ENCODE data around the gene FRAS1. TPM values are rescaled to one million over a fixed set of nuclear protein-coding genes. Genes with fewer than 3 reads are reported as not detected.

The FRAS1 gene
- polyA plus RNA-seq, 2 of the 4 experiments (the other 2 are of a cell fraction): 2.3 to 5.8 TPM

DNA sequence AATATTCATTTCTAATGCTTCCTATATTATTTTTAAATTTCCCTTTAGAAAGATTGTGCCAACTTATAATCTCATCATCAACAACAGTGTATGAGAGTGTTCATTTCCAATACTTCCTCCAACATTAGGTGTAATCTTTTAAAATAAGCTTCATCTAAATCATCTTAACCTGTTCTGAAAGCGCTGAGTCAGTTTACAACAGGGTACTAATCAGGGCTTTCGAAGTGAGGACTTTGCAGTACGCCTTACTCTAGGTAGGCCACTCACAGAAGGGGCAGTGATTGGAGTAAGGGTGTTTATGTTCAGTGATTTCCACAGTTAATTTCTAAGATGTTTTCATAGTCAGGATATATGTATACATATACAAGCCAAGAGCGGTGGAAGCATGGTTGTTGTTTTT, 87.9 kb downstream of the FRAS1 start:
- H3K4me1 ChIP-seq: peaks cover 5% of the 10 kb centered on the region; the same call in 2 of the 3 replicates
- CTCF ChIA-PET: interaction anchor here (0.6 kb wide), 1 partner anchor 191 kb away, joined by 3 read pairs; no protein-coding TSS in a partner anchor
- FAIRE-seq (no peak), DNase-seq (ENCODE audit: low read depth in 1 of 2, low spot score in 1 of 2) (no peak), ATAC-seq (no peak)
- no peak overlapping the region for H3K27ac ChIP-seq
- no peak overlapping the region for H3K4me3 ChIP-seq
- 89% methylated on average over 4 of the region's 4 CpGs for WGBS (ENCODE audit: missing lambda C conversion rate)
- no peak overlapping the region for H3K4me2 ChIP-seq
- POLR2A ChIA-PET: no interaction called here
- TF ChIP-seq, protein P1, sequence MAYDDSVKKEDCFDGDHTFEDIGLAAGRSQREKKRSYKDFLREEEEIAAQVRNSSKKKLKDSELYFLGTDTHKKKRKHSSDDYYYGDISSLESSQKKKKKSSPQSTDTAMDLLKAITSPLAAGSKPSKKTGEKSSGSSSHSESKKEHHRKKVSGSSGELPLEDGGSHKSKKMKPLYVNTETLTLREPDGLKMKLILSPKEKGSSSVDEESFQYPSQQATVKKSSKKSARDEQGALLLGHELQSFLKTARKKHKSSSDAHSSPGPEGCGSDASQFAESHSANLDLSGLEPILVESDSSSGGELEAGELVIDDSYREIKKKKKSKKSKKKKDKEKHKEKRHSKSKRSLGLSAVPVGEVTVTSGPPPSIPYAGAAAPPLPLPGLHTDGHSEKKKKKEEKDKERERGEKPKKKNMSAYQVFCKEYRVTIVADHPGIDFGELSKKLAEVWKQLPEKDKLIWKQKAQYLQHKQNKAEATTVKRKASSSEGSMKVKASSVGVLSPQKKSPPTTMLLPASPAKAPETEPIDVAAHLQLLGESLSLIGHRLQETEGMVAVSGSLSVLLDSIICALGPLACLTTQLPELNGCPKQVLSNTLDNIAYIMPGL (CRISPR knock-in tag; IDR thresholded peaks at IDR 0.05; ENCODE audit: borderline replicate concordance): no peak
- TF ChIP-seq TFCP2L1 (CRISPR knock-in tag; IDR thresholded peaks at IDR 0.05) (no peak), MAFK (IDR thresholded peaks at IDR 0.05; ENCODE audit: partially characterized antibody) (peak; percentile 34)
- no peaks in the 10 kb centered on the region for H3K9me3 ChIP-seq

DNA sequence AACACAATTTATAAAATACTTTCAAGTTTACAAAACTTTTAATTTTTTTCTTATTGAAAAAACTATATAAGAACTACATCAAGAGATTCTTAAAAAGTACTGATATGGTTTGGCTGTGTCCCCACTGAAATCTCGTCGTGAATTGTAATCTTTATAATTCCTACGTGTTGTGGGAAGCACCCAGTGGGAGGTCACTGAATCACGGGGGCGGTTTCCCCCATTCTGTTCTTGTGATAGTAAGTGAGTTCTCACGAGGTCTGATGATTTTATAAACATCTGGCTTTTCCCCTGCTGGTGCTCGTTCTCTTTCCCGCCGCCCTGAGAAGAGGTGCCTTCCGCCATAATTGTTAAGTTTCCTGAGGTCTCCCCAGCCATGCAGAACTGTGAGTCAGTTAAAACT, 88.5 kb downstream of the FRAS1 start:
- TF ChIP-seq HDAC2 (IDR thresholded peaks at IDR 0.05): no peak
- no peaks in the 10 kb centered on the region for H3K9me3 ChIP-seq
- peaks cover 11% of the 10 kb centered on the region; the same call in 2 of the 3 replicates for H3K4me1 ChIP-seq
- no peak overlapping the region for H3K4me2 ChIP-seq
- FAIRE-seq (no peak), DNase-seq (ENCODE audit: low read depth in 1 of 2, low spot score in 1 of 2) (no peak), ATAC-seq (no peak)
- no peak overlapping the region for H3K27ac ChIP-seq
- POLR2A ChIA-PET: no interaction called here
- 77% methylated on average over 10 of the region's 10 CpGs for WGBS (ENCODE audit: missing lambda C conversion rate)
- CTCF ChIA-PET: interaction anchor here (0.6 kb wide), 1 partner anchor 191 kb away, joined by 3 read pairs; no protein-coding TSS in a partner anchor
- no peak overlapping the region for H3K4me3 ChIP-seq

DNA sequence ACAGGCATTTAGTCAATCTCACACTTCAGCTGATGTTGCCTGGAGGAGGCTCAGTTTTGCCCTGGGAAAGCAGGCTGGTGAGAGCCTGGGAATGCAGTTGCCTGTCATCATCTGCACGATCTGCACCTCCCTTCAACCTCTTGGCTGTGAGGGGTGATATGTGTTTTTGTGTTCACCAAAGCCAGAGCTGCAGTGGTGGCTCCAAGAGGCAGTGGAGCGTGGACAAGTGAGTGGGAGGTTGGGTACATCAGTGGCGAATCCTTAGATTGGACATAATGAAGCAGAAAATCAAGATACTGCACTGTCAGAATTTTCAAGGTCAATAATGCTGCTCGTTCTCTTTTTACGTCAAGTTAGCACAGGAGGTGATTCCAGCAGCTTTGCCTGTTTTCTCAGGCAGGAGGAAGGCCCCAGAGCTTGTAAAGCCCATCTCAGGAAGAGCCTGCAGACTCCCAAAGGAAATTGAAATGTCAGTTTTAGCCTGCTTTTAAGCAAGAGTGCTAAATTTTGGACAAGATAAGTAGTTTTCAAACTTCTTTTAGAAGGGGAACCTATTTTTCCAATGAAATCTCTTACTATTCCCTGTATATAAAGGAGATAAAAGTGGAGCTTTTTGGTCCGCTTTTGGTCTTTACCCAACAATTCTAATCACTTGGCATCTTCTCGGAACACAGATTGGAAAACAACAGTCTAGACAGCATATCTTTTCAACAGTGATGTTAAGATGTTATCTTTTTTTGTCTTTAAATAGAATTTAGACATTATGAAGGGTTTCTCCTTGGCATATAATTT, 92.8 kb downstream of the FRAS1 start:
- ATAC-seq (no peak), DNase-seq (ENCODE audit: low read depth in 1 of 2, low spot score in 1 of 2) (no peak), FAIRE-seq (no peak)
- Histone ChIP-seq H3K9me3 (no peaks in the 10 kb centered on the region), H3K27ac (0 out of 6 replicates have a peak overlapping the region, but pooled peaks of 1 of the 2 experiments have one; percentile 4), H3K4me2 (peak overlapping the region; percentile 41), H3K4me3 (no peak overlapping the region), H3K4me1 (peaks cover 16% of the 10 kb centered on the region; the same call in 2 of the 3 replicates)
- 63% methylated on average over 7 of the region's 7 CpGs for WGBS (ENCODE audit: missing lambda C conversion rate)
- no peak for TF ChIP-seq FOSL2 (IDR thresholded peaks at IDR 0.05)
- TF ChIP-seq FOSL2 (CRISPR knock-in tag; IDR thresholded peaks at IDR 0.05): no peak
- TF ChIP-seq, protein P2, sequence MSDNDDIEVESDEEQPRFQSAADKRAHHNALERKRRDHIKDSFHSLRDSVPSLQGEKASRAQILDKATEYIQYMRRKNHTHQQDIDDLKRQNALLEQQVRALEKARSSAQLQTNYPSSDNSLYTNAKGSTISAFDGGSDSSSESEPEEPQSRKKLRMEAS (IDR thresholded peaks at IDR 0.05): no peak
- TF ChIP-seq JUNB (IDR thresholded peaks at IDR 0.05): no peak
- TF ChIP-seq RNF2 (IDR thresholded peaks at IDR 0.05; ENCODE audit: borderline replicate concordance, low read depth): no peak
- TF ChIP-seq SMC3 (IDR thresholded peaks at IDR 0.05): no peak
- TF ChIP-seq HES2 (IDR thresholded peaks at IDR 0.05): no peak
- no peak for TF ChIP-seq USF2 (IDR thresholded peaks at IDR 0.05)
- POLR2A ChIA-PET: no interaction called here
- CTCF ChIA-PET: no interaction called here

DNA sequence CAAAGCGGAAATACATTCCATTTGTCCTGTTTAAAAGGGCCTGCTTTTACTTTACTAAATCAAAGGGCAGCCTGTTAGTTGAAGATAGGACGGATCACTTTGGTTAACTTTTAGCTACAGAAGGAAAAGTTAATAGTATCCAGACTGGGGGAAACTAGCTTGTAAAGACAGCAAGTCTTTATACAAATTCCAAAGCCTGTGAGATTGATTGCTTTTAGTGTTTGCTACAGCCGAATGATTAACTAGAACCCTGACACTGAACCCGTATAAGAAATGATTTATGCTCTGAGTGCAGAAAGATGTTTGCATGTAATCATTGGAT, 93.4 kb downstream of the FRAS1 start:
- ATAC-seq (no peak), FAIRE-seq (no peak)

More for the DNA sequence above, 93.4 kb downstream of the FRAS1 start:
- WGBS (ENCODE audit: missing lambda C conversion rate): 21% methylated on average over 4 of the region's 4 CpGs
- CTCF ChIA-PET: no interaction called here
- H3K9me3 ChIP-seq: no peaks in the 10 kb centered on the region
- DNase-seq (ENCODE audit: low read depth in 1 of 2, low spot score in 1 of 2): no peak
- POLR2A ChIA-PET: no interaction called here
- H3K4me3 ChIP-seq: no peak overlapping the region
- H3K4me1 ChIP-seq: peaks cover 16% of the 10 kb centered on the region; the same call in 2 of the 3 replicates
- peak overlapping the region; percentile 41 for H3K4me2 ChIP-seq
- H3K27ac ChIP-seq: no peak overlapping the region
- TF ChIP-seq GATA3 (IDR thresholded peaks at IDR 0.05; ENCODE audit: borderline replicate concordance) (peak; percentile 47; the same call in 1 of the 2 replicates), RCOR1 (IDR thresholded peaks at IDR 0.05; ENCODE audit: low read depth, low read length) (no peak)
